WTC11 (cell line): ENCODE results near the gene FER1L5. TPM values are rescaled to one million over a fixed set of nuclear protein-coding genes. Genes with fewer than 3 reads are reported as not detected.

Experiments used
- ATAC-seq: fragments of 200-7000 bp; cut with Tn5 transposase; 2 replicates; pipeline ENCODE4 v1.10.0; 2021; ENCODE audit warnings: mild to moderate bottlenecking, moderate library complexity
- CTCF ChIA-PET: fragments of 300-600 bp; sonication (Branson Sonifier 250); formaldehyde crosslinking; loops from one replicate; lab custom pipeline; 2021; ENCODE audit warnings: antibody characterized with exemption; lab: Charles Lee
- POLR2A ChIA-PET: fragments of 350-600 bp; sonication (Branson Sonifier 250); formaldehyde crosslinking; loops from one replicate; lab custom pipeline; 2021; ENCODE audit warnings: antibody characterized with exemption; lab: Charles Lee
- DNase-seq: peaks from one replicate; pipeline ENCODE4 v3.0.0; 2021; ENCODE audit warnings: low spot score
- H3K27ac Mint-ChIP-seq: 2 replicates; pipeline ENCODE4 v1.8.0; 2021; ENCODE audit warnings: mixed read lengths
- H3K27me3 Mint-ChIP-seq: 2 replicates; pipeline ENCODE4 v1.8.0; 2021; ENCODE audit warnings: low read depth, mild to moderate bottlenecking, moderate library complexity, mixed read lengths
- H3K36me3 Mint-ChIP-seq: 2 replicates; pipeline ENCODE4 v1.8.0; 2021; ENCODE audit warnings: mixed read lengths
- H3K4me1 Mint-ChIP-seq: 2 replicates; pipeline ENCODE4 v1.8.0; 2022; ENCODE audit warnings: mixed read lengths
- H3K4me3 Mint-ChIP-seq: 2 replicates; pipeline ENCODE4 v1.8.0; 2021; ENCODE audit warnings: mild to moderate bottlenecking, moderate library complexity, mixed read lengths
- H3K9me3 Mint-ChIP-seq: 2 replicates; pipeline ENCODE4 v1.8.0; 2021; ENCODE audit warnings: mixed read lengths
- ATF1 ChIP-seq: sonication (generic); formaldehyde crosslinking; IDR thresholded peaks from 2 replicates; pipeline ENCODE4 v1.8.1; 2023; ENCODE audit warnings: mild to moderate bottlenecking, moderate library complexity, missing genetic modification reagents
- CREM ChIP-seq: sonication (generic); formaldehyde crosslinking; IDR thresholded peaks from 2 replicates; pipeline ENCODE4 v1.8.1; 2022; ENCODE audit warnings: mild to moderate bottlenecking, missing genetic modification reagents, moderate library complexity
- ELF4 ChIP-seq: sonication (generic); formaldehyde crosslinking; IDR thresholded peaks from 2 replicates; pipeline ENCODE4 v1.8.1; 2022; ENCODE audit warnings: low read depth, mild to moderate bottlenecking, moderate library complexity, missing genetic modification reagents
- GABPB1 ChIP-seq: sonication (generic); formaldehyde crosslinking; IDR thresholded peaks from 2 replicates; pipeline ENCODE4 v1.8.1; 2023; ENCODE audit warnings: mild to moderate bottlenecking, missing genetic modification reagents
- MYBL2 ChIP-seq: sonication (generic); formaldehyde crosslinking; IDR thresholded peaks from 2 replicates; pipeline ENCODE4 v1.8.1; 2023; ENCODE audit warnings: mild to moderate bottlenecking, moderate library complexity, missing genetic modification reagents
- NFE2L1 ChIP-seq: sonication (generic); formaldehyde crosslinking; IDR thresholded peaks from 2 replicates; pipeline ENCODE4 v1.8.1; 2023; ENCODE audit warnings: missing genetic modification reagents
- ZNF121 ChIP-seq: sonication (generic); formaldehyde crosslinking; IDR thresholded peaks from 2 replicates; pipeline ENCODE4 v1.8.0; 2023; ENCODE audit warnings: missing genetic modification reagents
- ZNF138 ChIP-seq: sonication (generic); formaldehyde crosslinking; conservative IDR thresholded peaks from 2 replicates; pipeline ENCODE4 v1.8.1; 2022; ENCODE audit warnings: mild to moderate bottlenecking, moderate library complexity, missing genetic modification reagents
- ZNF232 ChIP-seq: sonication (generic); formaldehyde crosslinking; IDR thresholded peaks from 2 replicates; pipeline ENCODE4 v1.8.0; 2022; ENCODE audit warnings: mild to moderate bottlenecking, missing genetic modification reagents
- ZNF263 ChIP-seq: sonication (generic); formaldehyde crosslinking; IDR thresholded peaks from 2 replicates; pipeline ENCODE4 v1.8.1; 2022; ENCODE audit warnings: low read depth, mild to moderate bottlenecking, moderate library complexity, missing genetic modification reagents
- ZNF396 ChIP-seq: fragments of 250-450 bp; sonication (Bioruptor Pico); IDR thresholded peaks from 2 replicates; pipeline ENCODE4 v1.8.0; 2021; ENCODE audit warnings: mild to moderate bottlenecking, moderate library complexity, borderline replicate concordance
- ZNF671 ChIP-seq: fragments of 250-450 bp; sonication (Bioruptor Pico); IDR thresholded peaks from 2 replicates; pipeline ENCODE4 v1.8.0; 2021; ENCODE audit warnings: mild to moderate bottlenecking
- total RNA-seq: library from RNA; stranded (reverse); gene quantifications from 3 replicates; pipeline ENCODE4 v1.2.3, GENCODE V29; 2021
- TF ChIP-seq, protein P1 (sequence below): sonication (generic); formaldehyde crosslinking; IDR thresholded peaks from 2 replicates; pipeline ENCODE4 v1.8.1; 2023; ENCODE audit warnings: mild to moderate bottlenecking, missing genetic modification reagents
- TF ChIP-seq, protein P2 (sequence below): sonication (generic); formaldehyde crosslinking; IDR thresholded peaks from 2 replicates; pipeline ENCODE4 v1.8.0; 2022; ENCODE audit warnings: mild to moderate bottlenecking, missing genetic modification reagents
- TF ChIP-seq, protein P3 (sequence below): fragments of 250-450 bp; sonication (Bioruptor Pico); IDR thresholded peaks from 2 replicates; pipeline ENCODE4 v1.9.0; 2021; ENCODE audit warnings: mild to moderate bottlenecking, borderline replicate concordance
- TF ChIP-seq, protein P4 (sequence below): sonication (generic); formaldehyde crosslinking; IDR thresholded peaks from 2 replicates; pipeline ENCODE4 v1.8.0; 2022; ENCODE audit warnings: missing genetic modification reagents
- TF ChIP-seq, protein P5 (sequence below): sonication (generic); formaldehyde crosslinking; conservative IDR thresholded peaks from 2 replicates; pipeline ENCODE4 v1.8.1; 2022; ENCODE audit warnings: mild to moderate bottlenecking, missing genetic modification reagents

Gene FER1L5
- total RNA-seq, 1 experiment from 2014 or later: 1.4 TPM

DNA sequence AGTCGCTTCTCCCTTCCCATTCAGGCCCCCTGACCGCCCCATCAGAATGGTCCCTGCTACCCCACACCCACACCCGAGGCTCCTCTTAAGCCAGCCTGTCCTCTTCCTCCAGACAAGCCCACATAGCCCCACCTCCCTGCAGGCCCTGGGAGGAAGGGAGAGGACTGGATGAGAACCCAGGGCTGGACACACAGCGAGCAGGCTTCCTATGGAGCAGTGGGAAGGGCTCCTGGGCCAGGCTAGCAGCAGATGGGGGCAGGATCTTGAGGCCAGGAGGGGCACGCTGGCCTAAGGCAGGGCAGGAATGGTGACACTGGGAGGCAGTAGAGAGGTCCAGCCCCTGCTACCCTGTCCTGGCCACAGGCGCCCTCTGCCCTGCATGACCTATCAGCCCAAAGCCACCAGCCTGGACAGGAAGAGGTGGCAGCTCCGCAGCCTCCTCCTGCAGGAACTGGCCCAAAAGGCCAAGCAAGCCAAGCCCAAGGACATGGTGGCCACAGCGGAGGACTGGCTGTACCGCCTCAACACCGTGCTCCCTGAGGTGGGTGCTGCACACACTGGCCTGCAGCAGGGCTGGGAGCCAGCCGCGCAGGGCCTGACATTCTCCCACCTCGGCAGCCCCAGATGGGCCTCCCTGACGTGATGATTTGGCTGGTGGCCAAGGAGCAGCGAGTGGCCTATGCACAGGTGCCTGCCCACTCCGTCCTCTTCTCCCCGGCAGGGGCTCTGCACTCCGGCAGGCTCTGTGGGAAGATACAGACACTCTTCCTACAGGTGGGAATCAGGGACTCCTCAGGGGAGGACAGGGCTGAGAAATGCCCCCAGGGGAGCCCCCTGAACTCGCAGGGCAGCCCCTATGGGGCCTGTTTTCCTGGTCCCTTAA is 43.3 kb downstream of the FER1L5 start:
- TF ChIP-seq ZNF232 (CRISPR knock-in tag): no peak
- TF ChIP-seq ELF4 (CRISPR knock-in tag): no peak
- no peak for TF ChIP-seq MYBL2 (CRISPR knock-in tag)
- TF ChIP-seq ZNF138: no peak
- TF ChIP-seq ZNF396 (CRISPR knock-in tag): no peak
- no peak for TF ChIP-seq ZNF263 (CRISPR knock-in tag)
- TF ChIP-seq, protein P1, sequence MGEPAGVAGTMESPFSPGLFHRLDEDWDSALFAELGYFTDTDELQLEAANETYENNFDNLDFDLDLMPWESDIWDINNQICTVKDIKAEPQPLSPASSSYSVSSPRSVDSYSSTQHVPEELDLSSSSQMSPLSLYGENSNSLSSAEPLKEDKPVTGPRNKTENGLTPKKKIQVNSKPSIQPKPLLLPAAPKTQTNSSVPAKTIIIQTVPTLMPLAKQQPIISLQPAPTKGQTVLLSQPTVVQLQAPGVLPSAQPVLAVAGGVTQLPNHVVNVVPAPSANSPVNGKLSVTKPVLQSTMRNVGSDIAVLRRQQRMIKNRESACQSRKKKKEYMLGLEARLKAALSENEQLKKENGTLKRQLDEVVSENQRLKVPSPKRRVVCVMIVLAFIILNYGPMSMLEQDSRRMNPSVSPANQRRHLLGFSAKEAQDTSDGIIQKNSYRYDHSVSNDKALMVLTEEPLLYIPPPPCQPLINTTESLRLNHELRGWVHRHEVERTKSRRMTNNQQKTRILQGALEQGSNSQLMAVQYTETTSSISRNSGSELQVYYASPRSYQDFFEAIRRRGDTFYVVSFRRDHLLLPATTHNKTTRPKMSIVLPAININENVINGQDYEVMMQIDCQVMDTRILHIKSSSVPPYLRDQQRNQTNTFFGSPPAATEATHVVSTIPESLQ (CRISPR knock-in tag): no peak
- TF ChIP-seq, protein P2, sequence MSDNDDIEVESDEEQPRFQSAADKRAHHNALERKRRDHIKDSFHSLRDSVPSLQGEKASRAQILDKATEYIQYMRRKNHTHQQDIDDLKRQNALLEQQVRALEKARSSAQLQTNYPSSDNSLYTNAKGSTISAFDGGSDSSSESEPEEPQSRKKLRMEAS (CRISPR knock-in tag): no peak
- TF ChIP-seq ZNF121 (CRISPR knock-in tag): peak; percentile 95; the same call in 1 of the 2 replicates
- TF ChIP-seq CREM (CRISPR knock-in tag): no peak
- 0 out of 2 replicates have a peak, but pooled peaks have one; percentile 19 for TF ChIP-seq NFE2L1
- TF ChIP-seq, protein P3, sequence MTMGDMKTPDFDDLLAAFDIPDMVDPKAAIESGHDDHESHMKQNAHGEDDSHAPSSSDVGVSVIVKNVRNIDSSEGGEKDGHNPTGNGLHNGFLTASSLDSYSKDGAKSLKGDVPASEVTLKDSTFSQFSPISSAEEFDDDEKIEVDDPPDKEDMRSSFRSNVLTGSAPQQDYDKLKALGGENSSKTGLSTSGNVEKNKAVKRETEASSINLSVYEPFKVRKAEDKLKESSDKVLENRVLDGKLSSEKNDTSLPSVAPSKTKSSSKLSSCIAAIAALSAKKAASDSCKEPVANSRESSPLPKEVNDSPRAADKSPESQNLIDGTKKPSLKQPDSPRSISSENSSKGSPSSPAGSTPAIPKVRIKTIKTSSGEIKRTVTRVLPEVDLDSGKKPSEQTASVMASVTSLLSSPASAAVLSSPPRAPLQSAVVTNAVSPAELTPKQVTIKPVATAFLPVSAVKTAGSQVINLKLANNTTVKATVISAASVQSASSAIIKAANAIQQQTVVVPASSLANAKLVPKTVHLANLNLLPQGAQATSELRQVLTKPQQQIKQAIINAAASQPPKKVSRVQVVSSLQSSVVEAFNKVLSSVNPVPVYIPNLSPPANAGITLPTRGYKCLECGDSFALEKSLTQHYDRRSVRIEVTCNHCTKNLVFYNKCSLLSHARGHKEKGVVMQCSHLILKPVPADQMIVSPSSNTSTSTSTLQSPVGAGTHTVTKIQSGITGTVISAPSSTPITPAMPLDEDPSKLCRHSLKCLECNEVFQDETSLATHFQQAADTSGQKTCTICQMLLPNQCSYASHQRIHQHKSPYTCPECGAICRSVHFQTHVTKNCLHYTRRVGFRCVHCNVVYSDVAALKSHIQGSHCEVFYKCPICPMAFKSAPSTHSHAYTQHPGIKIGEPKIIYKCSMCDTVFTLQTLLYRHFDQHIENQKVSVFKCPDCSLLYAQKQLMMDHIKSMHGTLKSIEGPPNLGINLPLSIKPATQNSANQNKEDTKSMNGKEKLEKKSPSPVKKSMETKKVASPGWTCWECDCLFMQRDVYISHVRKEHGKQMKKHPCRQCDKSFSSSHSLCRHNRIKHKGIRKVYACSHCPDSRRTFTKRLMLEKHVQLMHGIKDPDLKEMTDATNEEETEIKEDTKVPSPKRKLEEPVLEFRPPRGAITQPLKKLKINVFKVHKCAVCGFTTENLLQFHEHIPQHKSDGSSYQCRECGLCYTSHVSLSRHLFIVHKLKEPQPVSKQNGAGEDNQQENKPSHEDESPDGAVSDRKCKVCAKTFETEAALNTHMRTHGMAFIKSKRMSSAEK: no peak
- TF ChIP-seq, protein P4, sequence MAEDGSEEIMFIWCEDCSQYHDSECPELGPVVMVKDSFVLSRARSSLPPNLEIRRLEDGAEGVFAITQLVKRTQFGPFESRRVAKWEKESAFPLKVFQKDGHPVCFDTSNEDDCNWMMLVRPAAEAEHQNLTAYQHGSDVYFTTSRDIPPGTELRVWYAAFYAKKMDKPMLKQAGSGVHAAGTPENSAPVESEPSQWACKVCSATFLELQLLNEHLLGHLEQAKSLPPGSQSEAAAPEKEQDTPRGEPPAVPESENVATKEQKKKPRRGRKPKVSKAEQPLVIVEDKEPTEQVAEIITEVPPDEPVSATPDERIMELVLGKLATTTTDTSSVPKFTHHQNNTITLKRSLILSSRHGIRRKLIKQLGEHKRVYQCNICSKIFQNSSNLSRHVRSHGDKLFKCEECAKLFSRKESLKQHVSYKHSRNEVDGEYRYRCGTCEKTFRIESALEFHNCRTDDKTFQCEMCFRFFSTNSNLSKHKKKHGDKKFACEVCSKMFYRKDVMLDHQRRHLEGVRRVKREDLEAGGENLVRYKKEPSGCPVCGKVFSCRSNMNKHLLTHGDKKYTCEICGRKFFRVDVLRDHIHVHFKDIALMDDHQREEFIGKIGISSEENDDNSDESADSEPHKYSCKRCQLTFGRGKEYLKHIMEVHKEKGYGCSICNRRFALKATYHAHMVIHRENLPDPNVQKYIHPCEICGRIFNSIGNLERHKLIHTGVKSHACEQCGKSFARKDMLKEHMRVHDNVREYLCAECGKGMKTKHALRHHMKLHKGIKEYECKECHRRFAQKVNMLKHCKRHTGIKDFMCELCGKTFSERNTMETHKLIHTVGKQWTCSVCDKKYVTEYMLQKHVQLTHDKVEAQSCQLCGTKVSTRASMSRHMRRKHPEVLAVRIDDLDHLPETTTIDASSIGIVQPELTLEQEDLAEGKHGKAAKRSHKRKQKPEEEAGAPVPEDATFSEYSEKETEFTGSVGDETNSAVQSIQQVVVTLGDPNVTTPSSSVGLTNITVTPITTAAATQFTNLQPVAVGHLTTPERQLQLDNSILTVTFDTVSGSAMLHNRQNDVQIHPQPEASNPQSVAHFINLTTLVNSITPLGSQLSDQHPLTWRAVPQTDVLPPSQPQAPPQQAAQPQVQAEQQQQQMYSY (CRISPR knock-in tag): no peak
- TF ChIP-seq ZNF671: no peak
- TF ChIP-seq, protein P5, sequence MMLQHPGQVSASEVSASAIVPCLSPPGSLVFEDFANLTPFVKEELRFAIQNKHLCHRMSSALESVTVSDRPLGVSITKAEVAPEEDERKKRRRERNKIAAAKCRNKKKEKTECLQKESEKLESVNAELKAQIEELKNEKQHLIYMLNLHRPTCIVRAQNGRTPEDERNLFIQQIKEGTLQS (CRISPR knock-in tag): no peak
- no peak for TF ChIP-seq ATF1
- peak; percentile 40; the same call in 1 of the 2 replicates for TF ChIP-seq GABPB1 (CRISPR knock-in tag)
- H3K4me1 Mint-ChIP-seq: 0 out of 2 replicates have a peak, but pooled peaks cover 5% of the 10 kb centered on the region
- H3K36me3 Mint-ChIP-seq: no peaks in the 10 kb centered on the region
- H3K9me3 Mint-ChIP-seq: no peaks in the 10 kb centered on the region
- DNase-seq (peak; percentile 51), ATAC-seq (peak; percentile 84)
- ChIA-PET POLR2A (no interaction called here), CTCF (interaction anchor here (0.6 to 1.0 kb wide), 2 partner anchors 93 to 114 kb away, joined by 3 read pairs; no protein-coding TSS in a partner anchor)
- no peak overlapping the region for H3K27ac Mint-ChIP-seq
- no peaks in the 10 kb centered on the region for H3K27me3 Mint-ChIP-seq
- no peak overlapping the region for H3K4me3 Mint-ChIP-seq
